Esophagus muscularis mucosa (tissue), 4 donors: ENCODE results near the gene NUDT16L1. TPM values are rescaled to one million over a fixed set of nuclear protein-coding genes. Genes with fewer than 3 reads are reported as not detected.

Experiments used
- DNase-seq: peaks from one replicate; pipeline ENCODE4 v3.0.0-alpha.2; 2017; ENCODE audit errors: extremely low spot score
- H3K27ac ChIP-seq, 4 donors: fragments of 200-600 bp; sonication (generic); replicated peaks in 1 of 4; 1 replicate in 3 of 4; 2 replicates in 1 of 4; pipeline ENCODE4 v1.5.1; 2016 to 2019; ENCODE audit warnings: mild to moderate bottlenecking in 1 of 4
- H3K27me3 ChIP-seq, 4 donors: fragments of 200-600 bp; sonication (generic); one replicate each; pipeline versions ENCODE4 v1.5.1 to v1.6.0; 2016 to 2019
- H3K36me3 ChIP-seq, 4 donors: fragments of 200-600 bp; sonication (generic); one replicate each; pipeline ENCODE4 v1.5.1; 2016 to 2019
- H3K4me1 ChIP-seq, 4 donors: fragments of 200-600 bp; sonication (generic); one replicate each; pipeline ENCODE4 v1.5.1; 2016 to 2019
- H3K4me3 ChIP-seq, 4 donors: fragments of 200-600 bp; sonication (generic); 1 replicate in 2 of 4; 2 replicates in 2 of 4; pipeline ENCODE4 v1.5.1; 2016 to 2019; ENCODE audit warnings: mild to moderate bottlenecking in 4 of 4, moderate library complexity in 1 of 4
- H3K9me3 ChIP-seq, 4 donors: fragments of 200-600 bp; sonication (generic); 1 replicate in 3 of 4; 2 replicates in 1 of 4; pipeline ENCODE4 v1.5.1; 2016 to 2019
- EP300 ChIP-seq: sonication (generic); formaldehyde crosslinking; IDR thresholded peaks from one replicate; pipeline ENCODE4 v1.6.1; 2017; ENCODE audit warnings: antibody characterized with exemption
- POLR2A ChIP-seq: fragments of 450-650 bp; IDR thresholded peaks from one replicate; pipeline ENCODE4 v1.6.1; 2017; ENCODE audit warnings: antibody characterized with exemption, moderate library complexity, mild to moderate bottlenecking, low read depth
- POLR2AphosphoS5 ChIP-seq, 2 donors: sonication (generic); formaldehyde crosslinking; IDR thresholded peaks; one replicate each; pipeline ENCODE4 v1.6.1; 2017; ENCODE audit warnings: antibody characterized with exemption in 2 of 2
- whole genome bisulfite sequencing: methylation state at CpG from one replicate; pipeline ENCODE4 v1.1.5; 2018; 5-methylcytosine and 5-hydroxymethylcytosine counted together
- intact Hi-C: fragments of 100-400 bp; cut with DNase I; formaldehyde crosslinking; loops from one replicate; pipeline ENCODE4 v1.15.1; 2023
- total RNA-seq, 4 donors: library from RNA; depleted of rRNA; stranded (reverse); fragments of >200 nt; gene quantifications; one replicate each; pipeline versions ENCODE4 v1.1.0 to v1.2.1, GENCODE V29; 2016
- TF ChIP-seq, protein P1 (sequence below), 3 experiments: fragments of 200-600 bp in 2 of 3; fragments of 450-650 bp in 1 of 3; sonication (generic) in 2 of 3; IDR thresholded peaks; one replicate each; pipeline ENCODE4 v1.5.1; 2017 to 2019; ENCODE audit warnings: antibody characterized with exemption in 3 of 3, mild to moderate bottlenecking in 2 of 3, moderate library complexity in 1 of 3

Gene NUDT16L1
- total RNA-seq, 4 donors from 2014 or later, result 18.1 to 33.9 (median 24.6) TPM

DNA sequence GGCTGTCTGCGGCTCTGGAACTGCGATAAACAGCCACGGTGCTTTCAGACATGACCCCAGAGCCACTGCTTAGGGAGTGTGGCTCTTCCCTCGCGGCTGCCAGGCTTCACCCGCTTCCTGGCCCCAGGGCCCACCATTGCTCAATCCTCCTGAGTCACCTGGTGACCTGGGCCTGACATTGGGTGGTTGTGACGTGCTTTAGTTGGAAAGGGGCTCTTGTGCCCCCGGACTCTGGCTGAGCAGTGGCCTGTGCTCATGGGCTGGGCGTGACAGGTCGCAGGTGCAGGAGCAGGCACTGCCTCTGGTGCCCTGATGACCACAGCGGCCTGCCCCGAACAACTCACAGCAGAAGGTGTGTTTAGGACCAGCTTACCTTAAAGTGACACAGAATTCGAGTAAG lies 8.6 kb upstream of the NUDT16L1 start:
- DNase-seq, result no peak
- intact Hi-C loops, result loop anchor here (5.0 kb wide), 1 partner anchor 72 kb away; the partner anchor contains the start of gene UBALD1
- no peak overlapping the region for H3K27ac ChIP-seq

DNA sequence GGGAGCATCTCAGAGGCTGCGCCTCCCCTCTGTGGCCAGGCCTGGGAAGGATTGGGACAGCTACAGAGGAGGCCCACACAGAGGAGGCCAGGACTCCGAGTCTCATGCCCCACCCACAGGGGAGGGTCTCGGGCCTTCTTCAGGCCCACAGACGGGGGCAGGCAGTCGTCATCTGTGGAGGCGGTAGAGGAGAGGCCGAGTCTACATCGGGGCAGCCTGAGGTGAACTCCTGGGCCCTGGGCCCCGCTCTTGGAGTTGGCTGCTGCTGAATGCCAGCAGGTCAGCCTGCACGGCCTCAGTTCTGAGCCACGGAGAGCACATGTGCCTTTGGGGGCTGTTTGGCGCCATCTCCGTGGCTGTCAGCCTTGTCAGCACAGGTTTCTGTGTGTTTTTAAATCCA lies 8.1 kb upstream of the NUDT16L1 start:
- no peak for DNase-seq
- no peak overlapping the region for H3K4me3 ChIP-seq
- no peaks in the 10 kb centered on the region for H3K9me3 ChIP-seq
- H3K27me3 ChIP-seq, result no peaks in the 10 kb centered on the region
- H3K4me1 ChIP-seq, result peaks cover 13 to 36% (median 25%) of the 10 kb centered on the region in 4 donors
- H3K27ac ChIP-seq, result no peak overlapping the region
- TF ChIP-seq POLR2AphosphoS5 (IDR thresholded peaks at IDR 0.05), result no peak
- TF ChIP-seq EP300, result no peak
- TF ChIP-seq POLR2A, result no peak
- TF ChIP-seq, protein P1, sequence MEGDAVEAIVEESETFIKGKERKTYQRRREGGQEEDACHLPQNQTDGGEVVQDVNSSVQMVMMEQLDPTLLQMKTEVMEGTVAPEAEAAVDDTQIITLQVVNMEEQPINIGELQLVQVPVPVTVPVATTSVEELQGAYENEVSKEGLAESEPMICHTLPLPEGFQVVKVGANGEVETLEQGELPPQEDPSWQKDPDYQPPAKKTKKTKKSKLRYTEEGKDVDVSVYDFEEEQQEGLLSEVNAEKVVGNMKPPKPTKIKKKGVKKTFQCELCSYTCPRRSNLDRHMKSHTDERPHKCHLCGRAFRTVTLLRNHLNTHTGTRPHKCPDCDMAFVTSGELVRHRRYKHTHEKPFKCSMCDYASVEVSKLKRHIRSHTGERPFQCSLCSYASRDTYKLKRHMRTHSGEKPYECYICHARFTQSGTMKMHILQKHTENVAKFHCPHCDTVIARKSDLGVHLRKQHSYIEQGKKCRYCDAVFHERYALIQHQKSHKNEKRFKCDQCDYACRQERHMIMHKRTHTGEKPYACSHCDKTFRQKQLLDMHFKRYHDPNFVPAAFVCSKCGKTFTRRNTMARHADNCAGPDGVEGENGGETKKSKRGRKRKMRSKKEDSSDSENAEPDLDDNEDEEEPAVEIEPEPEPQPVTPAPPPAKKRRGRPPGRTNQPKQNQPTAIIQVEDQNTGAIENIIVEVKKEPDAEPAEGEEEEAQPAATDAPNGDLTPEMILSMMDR (IDR thresholded peaks at IDR 0.05), result no peak
- intact Hi-C loops, result no loop called here
- H3K36me3 ChIP-seq, result peaks cover 19 to 100% (median 91%) of the 10 kb centered on the region in 4 donors
- WGBS, result 85% methylated on average over 9 of the region's 13 CpGs

More for the DNA sequence above, 8.6 kb upstream of the NUDT16L1 start:
- peaks cover 19 to 100% (median 93%) of the 10 kb centered on the region in 4 donors for H3K36me3 ChIP-seq
- no peak for TF ChIP-seq EP300
- TF ChIP-seq POLR2AphosphoS5 (IDR thresholded peaks at IDR 0.05), result no peak
- no peak for TF ChIP-seq POLR2A
- 100% methylated on average over 2 of the region's 13 CpGs for WGBS
- H3K4me1 ChIP-seq, result peaks cover 14 to 36% (median 26%) of the 10 kb centered on the region in 4 donors
- no peaks in the 10 kb centered on the region for H3K27me3 ChIP-seq
- no peaks in the 10 kb centered on the region for H3K9me3 ChIP-seq
- no peak overlapping the region for H3K4me3 ChIP-seq

DNA sequence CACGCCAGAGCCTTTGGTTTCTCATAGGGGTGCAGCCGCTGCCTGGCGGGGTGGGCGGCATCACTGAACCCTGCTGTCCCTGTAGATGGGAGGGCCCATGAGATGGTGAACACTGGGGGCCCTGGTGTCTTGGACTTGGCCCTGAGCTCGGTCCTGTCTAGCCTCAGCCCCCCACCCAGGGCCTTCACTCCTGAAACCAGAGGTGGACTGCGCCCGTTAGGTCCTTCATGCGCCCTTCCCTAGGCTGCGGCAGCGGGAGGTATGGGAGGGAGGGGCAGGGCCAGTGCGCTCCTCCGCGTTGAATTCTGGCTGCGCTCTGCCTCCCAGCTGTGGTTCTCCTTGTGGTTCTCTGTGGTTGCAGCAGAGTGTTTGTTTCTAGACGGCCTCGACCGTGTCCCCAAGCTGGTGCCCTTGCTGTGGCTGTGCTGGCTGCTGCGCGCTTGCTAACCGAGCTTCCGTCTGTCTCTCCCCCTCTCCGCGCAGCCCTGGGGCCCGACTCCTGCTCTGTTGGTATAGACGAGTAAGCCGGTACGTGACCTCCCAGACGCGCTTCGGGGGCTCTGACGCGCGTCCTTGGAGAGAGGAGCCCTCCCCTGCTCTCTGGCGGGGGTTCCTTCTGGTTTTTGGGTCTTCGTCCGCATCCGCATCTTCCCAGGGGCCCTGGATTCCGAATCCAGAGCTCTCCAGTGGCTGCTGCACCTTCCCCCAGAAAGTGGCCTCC lies 7.4 kb upstream of the NUDT16L1 start:
- WGBS, result 94% methylated on average over 38 of the region's 38 CpGs
- DNase-seq, result no peak
- intact Hi-C loops, result no loop called here

DNA sequence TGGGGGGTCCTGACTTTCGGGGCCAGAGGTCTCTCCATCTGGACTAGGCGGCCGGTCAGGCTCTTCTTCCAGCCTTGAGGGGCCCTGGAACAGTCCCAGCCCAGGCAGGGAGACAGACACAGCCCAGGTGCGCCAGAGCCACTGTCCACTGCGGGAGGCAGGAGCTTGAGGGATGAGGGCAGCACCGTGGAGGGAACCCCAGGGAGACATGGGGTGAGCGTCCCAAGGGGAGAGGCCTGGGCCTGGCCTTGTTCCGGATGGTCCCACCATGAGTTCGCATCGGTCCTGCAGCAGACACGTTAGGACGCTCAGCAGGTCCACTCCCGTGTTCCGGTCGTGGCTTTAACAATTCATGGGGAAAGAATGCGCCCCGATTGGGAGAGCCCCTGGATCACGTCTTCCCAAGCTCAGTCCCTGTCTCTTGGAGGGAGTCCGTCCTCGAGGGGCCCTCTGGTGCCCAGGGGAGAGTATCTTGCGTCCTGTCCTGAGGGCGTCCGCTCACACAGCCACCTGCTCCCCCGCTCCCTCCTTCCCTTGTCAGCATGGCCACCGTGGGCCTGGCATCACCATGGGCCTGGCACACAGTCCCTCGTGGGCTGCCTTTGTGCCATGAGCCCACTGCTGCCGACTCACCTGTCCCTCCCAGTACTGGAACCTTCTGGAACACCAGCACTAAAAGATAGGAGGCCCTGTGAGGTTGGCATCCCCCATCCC lies 6.7 kb upstream of the NUDT16L1 start:
- H3K27me3 ChIP-seq, result no peaks in the 10 kb centered on the region
- TF ChIP-seq POLR2AphosphoS5 (IDR thresholded peaks at IDR 0.05) (no peak), EP300 (no peak), POLR2A (no peak)
- TF ChIP-seq, protein P1 (IDR thresholded peaks at IDR 0.05), result no peak
- H3K9me3 ChIP-seq, result no peaks in the 10 kb centered on the region
- H3K4me3 ChIP-seq, result no peak overlapping the region
- no peak for DNase-seq
- H3K27ac ChIP-seq, result no peak overlapping the region
- H3K36me3 ChIP-seq, result peaks cover 19 to 94% (median 83%) of the 10 kb centered on the region in 4 donors
- WGBS, result 88% methylated on average over 21 of the region's 27 CpGs
- H3K4me1 ChIP-seq, result peaks cover 0 to 28% (median 15%) of the 10 kb centered on the region in 4 donors
- intact Hi-C loops, result no loop called here

More for the DNA sequence above, 7.4 kb upstream of the NUDT16L1 start:
- no peak overlapping the region for H3K4me3 ChIP-seq
- H3K9me3 ChIP-seq, result no peaks in the 10 kb centered on the region
- peaks cover 7 to 32% (median 21%) of the 10 kb centered on the region in 4 donors for H3K4me1 ChIP-seq
- peaks cover 19 to 99% (median 89%) of the 10 kb centered on the region in 4 donors for H3K36me3 ChIP-seq
- H3K27me3 ChIP-seq, result no peaks in the 10 kb centered on the region
- H3K27ac ChIP-seq, result no peak overlapping the region
- TF ChIP-seq POLR2A, result no peak
- TF ChIP-seq EP300, result no peak
- TF ChIP-seq, protein P1 (IDR thresholded peaks at IDR 0.05), result no peak
- TF ChIP-seq POLR2AphosphoS5 (IDR thresholded peaks at IDR 0.05), result no peak

DNA sequence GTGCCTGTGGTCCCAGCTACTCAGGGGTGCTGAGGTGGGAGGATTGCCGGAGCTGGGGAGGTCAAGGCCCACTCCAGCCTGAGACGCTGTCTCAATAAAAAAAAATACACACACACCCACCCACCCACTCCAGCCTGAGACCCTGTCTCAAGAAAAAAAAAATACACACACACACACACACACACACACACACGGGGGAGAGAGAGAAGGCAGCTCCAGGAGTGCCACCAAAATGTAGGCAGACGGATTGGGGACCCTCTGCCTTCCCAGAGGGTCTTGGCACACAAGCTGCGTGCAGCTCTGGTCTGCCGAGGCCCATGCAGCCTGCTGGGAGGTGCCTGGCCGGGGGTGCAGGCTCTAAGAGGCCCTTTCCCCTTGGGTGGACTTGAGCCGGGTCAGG lies 5.9 kb upstream of the NUDT16L1 start:
- peaks cover 2 to 21% (median 14%) of the 10 kb centered on the region in 4 donors for H3K4me1 ChIP-seq
- no peak overlapping the region for H3K27ac ChIP-seq
- TF ChIP-seq, protein P1 (IDR thresholded peaks at IDR 0.05), result no peak
- no peak for TF ChIP-seq POLR2A
- no peak for TF ChIP-seq POLR2AphosphoS5 (IDR thresholded peaks at IDR 0.05)
- TF ChIP-seq EP300, result no peak
- no peaks in the 10 kb centered on the region for H3K27me3 ChIP-seq
- WGBS, result 84% methylated on average over 8 of the region's 8 CpGs
- intact Hi-C loops, result no loop called here
- no peak for DNase-seq
- H3K36me3 ChIP-seq, result peaks cover 19 to 86% (median 75%) of the 10 kb centered on the region in 4 donors
- H3K9me3 ChIP-seq, result no peaks in the 10 kb centered on the region
- no peak overlapping the region for H3K4me3 ChIP-seq
